SK-N-SH (cell line): ENCODE measurements around the gene RAET1E. TPM values are rescaled to one million over a fixed set of nuclear protein-coding genes. Genes with fewer than 3 reads are reported as not detected.
A peak's percentile ranks its signal among the peaks of the same experiment; 100 is the strongest.

Experiments used
- CTCF ChIA-PET: fragments of 300-600, 350-600 bp; formaldehyde crosslinking; extraction: SDS; loops from one replicate; lab custom pipeline; 2021; lab: Yijun Ruan, JAX
- POLR2A ChIA-PET: fragments of 350-600 bp; sonication (Branson Sonifier 250); formaldehyde crosslinking; extraction: SDS; loops from one replicate; lab custom pipeline; 2020; ENCODE audit warnings: antibody characterized with exemption, inconsistent platforms; lab: Yijun Ruan, JAX
- DNase-seq: peaks from one replicate; pipeline ENCODE4 v3.0.0; 2012
- H2AFZ ChIP-seq: fragments of 200-600 bp; sonication (generic); 2 replicates; pipeline ENCODE4 v1.8.1; 2016; ENCODE audit warnings: antibody characterized with exemption, mild to moderate bottlenecking, low read depth
- H3F3A ChIP-seq: fragments of 200-600 bp; sonication (generic); replicated peaks from 2 replicates; pipeline ENCODE3; 2016; ENCODE audit warnings: antibody characterized with exemption, mild to moderate bottlenecking; ENCODE audit not compliant: insufficient read depth
- H3K27ac ChIP-seq, 2 experiments: fragments of 200-500 bp in 1 of 2; fragments of 200-600 bp in 1 of 2; sonication (Bioruptor generic) in 1 of 2; sonication (generic), shearing (Covaris generic) in 1 of 2; 2 replicates each; pipeline versions ENCODE4 v1.5.1 to v1.6.1; 2014 to 2016; ENCODE audit warnings: low read depth in 2 of 2, inconsistent platforms in 1 of 2, low read length in 1 of 2, mild to moderate bottlenecking in 1 of 2, mixed read lengths in 1 of 2
- H3K27me3 ChIP-seq: fragments of 200-600 bp; sonication (generic), shearing (Covaris generic); 2 replicates; pipeline ENCODE4 v1.6.1; 2016; ENCODE audit warnings: mixed run types; ENCODE audit not compliant: insufficient read depth
- H3K36me3 ChIP-seq, 2 experiments: fragments of 200-500 bp in 1 of 2; fragments of 200-600 bp in 1 of 2; sonication (Bioruptor generic) in 1 of 2; sonication (generic) in 1 of 2; replicated peaks in 1 of 2; 2 replicates each; pipeline versions ENCODE3 to v1.5.1; 2014 to 2016; ENCODE audit warnings: low read length in 1 of 2, mild to moderate bottlenecking in 1 of 2; ENCODE audit not compliant: insufficient read depth in 2 of 2, control insufficient read depth in 1 of 2
- H3K4me1 ChIP-seq, 2 experiments: fragments of 200-500 bp in 1 of 2; fragments of 200-600 bp in 1 of 2; sonication (Bioruptor generic) in 1 of 2; sonication (generic), shearing (Covaris generic) in 1 of 2; 2 replicates each; pipeline versions ENCODE4 v1.5.1 to v1.6.1; 2014 to 2016; ENCODE audit warnings: low read depth in 1 of 2, low read length in 1 of 2, mixed run types in 1 of 2; ENCODE audit not compliant: insufficient read depth in 2 of 2, control insufficient read depth in 1 of 2
- H3K4me2 ChIP-seq: fragments of 200-600 bp; sonication (generic), shearing (Covaris generic); 2 replicates; pipeline ENCODE4 v1.6.1; 2017; ENCODE audit warnings: mixed run types
- H3K4me3 ChIP-seq, 2 experiments: fragments of 200-500 bp in 1 of 2; fragments of 200-600 bp in 1 of 2; sonication (Bioruptor generic) in 1 of 2; sonication (generic), shearing (Covaris generic) in 1 of 2; 2 replicates each; pipeline versions ENCODE4 v1.5.1 to v1.8.1; 2014 to 2016; ENCODE audit warnings: low read depth in 2 of 2, inconsistent platforms in 1 of 2, low read length in 1 of 2, mild to moderate bottlenecking in 1 of 2, mixed read lengths in 1 of 2, moderate library complexity in 1 of 2
- H3K79me2 ChIP-seq: fragments of 200-600 bp; sonication (generic); 2 replicates; pipeline ENCODE4 v1.8.1; 2017; ENCODE audit warnings: mild to moderate bottlenecking; ENCODE audit not compliant: insufficient read depth
- H3K9ac ChIP-seq: fragments of 200-600 bp; sonication (generic); 2 replicates; pipeline ENCODE4 v1.6.1; 2017; ENCODE audit warnings: mixed run types
- H3K9me2 ChIP-seq: fragments of 200-600 bp; sonication (generic); 2 replicates; pipeline ENCODE4 v1.6.1; 2017; ENCODE audit warnings: mixed run types
- H3K9me3 ChIP-seq: fragments of 200-600 bp; sonication (generic); 2 replicates; pipeline ENCODE4 v1.6.1; 2017; ENCODE audit warnings: mixed run types, mild to moderate bottlenecking, moderate library complexity
- H4K20me1 ChIP-seq: fragments of 200-600 bp; sonication (generic); 2 replicates; pipeline ENCODE4 v1.6.1; 2017; ENCODE audit warnings: mild to moderate bottlenecking, mixed run types; ENCODE audit not compliant: insufficient read depth
- CHD2 ChIP-seq: fragments of 150-350 bp; IDR thresholded peaks from 2 replicates; pipeline ENCODE4 v1.6.1; 2018; ENCODE audit warnings: low read length; ENCODE audit not compliant: partially characterized antibody
- ELF1 ChIP-seq: IDR thresholded peaks from 2 replicates; pipeline ENCODE4 v1.4.0; 2012
- FOSL2 ChIP-seq: IDR thresholded peaks from 2 replicates; pipeline ENCODE4 v1.4.0; 2012; ENCODE audit warnings: low read depth, mild to moderate bottlenecking, moderate library complexity, borderline replicate concordance
- FOXJ3 ChIP-seq: sonication (generic); formaldehyde crosslinking; IDR thresholded peaks from 2 replicates; pipeline ENCODE4 v1.5.1; 2020; ENCODE audit warnings: mild to moderate bottlenecking, missing genetic modification reagents
- GABPA ChIP-seq: IDR thresholded peaks from 2 replicates; pipeline ENCODE4 v1.4.0; 2012; ENCODE audit warnings: low read depth, mild to moderate bottlenecking
- GATA2 ChIP-seq: sonication (generic); formaldehyde crosslinking; IDR thresholded peaks from 2 replicates; pipeline ENCODE4 v1.5.0; 2020; ENCODE audit warnings: mild to moderate bottlenecking, missing genetic modification reagents
- JUND ChIP-seq: IDR thresholded peaks from 2 replicates; pipeline ENCODE4 v1.4.0; 2012
- NFIC ChIP-seq: IDR thresholded peaks from 2 replicates; pipeline ENCODE4 v1.4.0; 2012; ENCODE audit warnings: borderline replicate concordance
- NRF1 ChIP-seq: IDR thresholded peaks from 2 replicates; pipeline ENCODE4 v1.6.1; 2012; ENCODE audit warnings: low read depth, mild to moderate bottlenecking, low read length
- RAD21 ChIP-seq: IDR thresholded peaks from 2 replicates; pipeline ENCODE4 v1.6.1; 2012; ENCODE audit warnings: mild to moderate bottlenecking, low read length
- RCOR1 ChIP-seq: fragments of 150-350 bp; IDR thresholded peaks from 2 replicates; pipeline ENCODE4 v1.6.1; 2017; ENCODE audit warnings: antibody characterized with exemption, low read length
- RFX5 ChIP-seq: IDR thresholded peaks from 2 replicates; pipeline ENCODE4 v1.6.1; 2012; ENCODE audit warnings: mild to moderate bottlenecking, improper control_type of control experiment, low read length
- RXRA ChIP-seq: IDR thresholded peaks from 2 replicates; pipeline ENCODE4 v1.4.0; 2012; ENCODE audit warnings: low read depth, mild to moderate bottlenecking, borderline replicate concordance
- SIN3A ChIP-seq: IDR thresholded peaks from 2 replicates; pipeline ENCODE4 v1.6.1; 2012; ENCODE audit warnings: low read depth, mild to moderate bottlenecking, low read length, moderate library complexity, borderline replicate concordance
- SMC3 ChIP-seq: IDR thresholded peaks from 2 replicates; pipeline ENCODE4 v1.6.1; 2012; ENCODE audit warnings: low read depth, low read length, improper control_type of control experiment
- YY1 ChIP-seq: IDR thresholded peaks from 2 replicates; pipeline ENCODE4 v1.4.0; 2012; ENCODE audit warnings: low read depth, mild to moderate bottlenecking
- WGBS: methylation state at CpG from one replicate; pipeline ENCODE4 v1.1.6; 2017; ENCODE audit warnings: low lambda C conversion rate; 5-methylcytosine and 5-hydroxymethylcytosine counted together
- polyA plus RNA-seq, 3 experiments: library from polyadenylated mRNA; depleted of rRNA; stranded (reverse); fragments of >200 nt; gene quantifications; 2 replicates each; pipeline ENCODE4 v1.2.3, GENCODE V29; 2012
- TF ChIP-seq, protein P1 (sequence below): fragments of 150-350 bp; IDR thresholded peaks from 2 replicates; pipeline ENCODE4 v1.6.1; 2017; ENCODE audit warnings: antibody characterized with exemption, low read length, low read depth, borderline replicate concordance
- TF ChIP-seq, protein P2 (sequence below): fragments of 150-350 bp; IDR thresholded peaks from 2 replicates; pipeline ENCODE4 v1.6.1; 2016; ENCODE audit warnings: mild to moderate bottlenecking, low read depth, low read length
- TF ChIP-seq, protein P3 (sequence below): IDR thresholded peaks from 2 replicates; pipeline ENCODE4 v1.4.0; 2012; ENCODE audit warnings: low read depth, borderline replicate concordance
- TF ChIP-seq, protein P4 (sequence below): fragments of 200-600 bp; sonication (generic); IDR thresholded peaks from 2 replicates; pipeline ENCODE4 v1.6.1; 2017; ENCODE audit warnings: antibody characterized with exemption, mild to moderate bottlenecking, moderate library complexity

Gene RAET1E
- polyA plus RNA-seq, 1 of the 3 experiments (the other 2 are of a cell fraction) = 0.15 TPM

DNA sequence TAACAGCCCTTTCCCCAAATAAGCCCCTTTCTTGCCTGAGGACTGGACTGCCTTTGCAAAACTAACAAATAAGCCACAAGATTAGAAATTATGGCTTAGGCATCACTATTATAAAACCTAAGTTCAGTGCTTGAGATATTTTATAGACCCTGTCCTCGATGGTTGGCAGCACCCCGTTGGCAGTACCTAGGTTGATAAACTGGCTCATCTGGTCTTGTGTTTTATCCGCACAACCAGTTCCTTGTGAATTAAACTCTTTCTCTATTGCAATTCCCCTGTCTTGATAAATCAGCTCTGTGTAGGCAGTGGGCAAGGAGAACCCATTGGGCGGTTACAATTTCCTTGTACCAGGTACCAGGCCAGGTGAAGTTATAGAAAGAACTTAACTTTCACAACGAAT is 40.4 kb downstream of the RAET1E start:
- no peaks in the 10 kb centered on the region for H3K9me2 ChIP-seq
- no peak overlapping the region for H2AFZ ChIP-seq
- DNase-seq = no peak
- ChIA-PET POLR2A (no interaction called here), CTCF (interaction anchor here (0.6 kb wide), 1 partner anchor 21 kb away, joined by 4 read pairs; no protein-coding TSS in a partner anchor)
- WGBS = 91% methylated on average over 5 of the region's 5 CpGs
- H3K9me3 ChIP-seq = no peaks in the 10 kb centered on the region
- peaks cover 17 to 31% of the 10 kb centered on the region in 2 experiments; a peak in 3 of 4 replicates for H3K4me1 ChIP-seq
- no peaks in the 10 kb centered on the region for H4K20me1 ChIP-seq
- no peaks in the 10 kb centered on the region for H3K27me3 ChIP-seq
- no peak for TF ChIP-seq RAD21
- no peak for TF ChIP-seq GATA2 (CRISPR knock-in tag)
- no peak for TF ChIP-seq CHD2
- no peak for TF ChIP-seq NFIC
- no peak for TF ChIP-seq FOXJ3 (CRISPR knock-in tag)
- no peak for TF ChIP-seq FOSL2
- TF ChIP-seq NRF1 = no peak
- TF ChIP-seq RXRA = no peak
- TF ChIP-seq JUND = no peak
- no peak for TF ChIP-seq ELF1
- no peak for TF ChIP-seq YY1
- no peak for TF ChIP-seq SMC3
- TF ChIP-seq SIN3A = no peak
- TF ChIP-seq, protein P1, sequence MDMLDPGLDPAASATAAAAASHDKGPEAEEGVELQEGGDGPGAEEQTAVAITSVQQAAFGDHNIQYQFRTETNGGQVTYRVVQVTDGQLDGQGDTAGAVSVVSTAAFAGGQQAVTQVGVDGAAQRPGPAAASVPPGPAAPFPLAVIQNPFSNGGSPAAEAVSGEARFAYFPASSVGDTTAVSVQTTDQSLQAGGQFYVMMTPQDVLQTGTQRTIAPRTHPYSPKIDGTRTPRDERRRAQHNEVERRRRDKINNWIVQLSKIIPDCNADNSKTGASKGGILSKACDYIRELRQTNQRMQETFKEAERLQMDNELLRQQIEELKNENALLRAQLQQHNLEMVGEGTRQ = no peak
- TF ChIP-seq RFX5 = no peak
- TF ChIP-seq, protein P2, sequence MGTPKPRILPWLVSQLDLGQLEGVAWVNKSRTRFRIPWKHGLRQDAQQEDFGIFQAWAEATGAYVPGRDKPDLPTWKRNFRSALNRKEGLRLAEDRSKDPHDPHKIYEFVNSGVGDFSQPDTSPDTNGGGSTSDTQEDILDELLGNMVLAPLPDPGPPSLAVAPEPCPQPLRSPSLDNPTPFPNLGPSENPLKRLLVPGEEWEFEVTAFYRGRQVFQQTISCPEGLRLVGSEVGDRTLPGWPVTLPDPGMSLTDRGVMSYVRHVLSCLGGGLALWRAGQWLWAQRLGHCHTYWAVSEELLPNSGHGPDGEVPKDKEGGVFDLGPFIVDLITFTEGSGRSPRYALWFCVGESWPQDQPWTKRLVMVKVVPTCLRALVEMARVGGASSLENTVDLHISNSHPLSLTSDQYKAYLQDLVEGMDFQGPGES = no peak
- TF ChIP-seq, protein P3, sequence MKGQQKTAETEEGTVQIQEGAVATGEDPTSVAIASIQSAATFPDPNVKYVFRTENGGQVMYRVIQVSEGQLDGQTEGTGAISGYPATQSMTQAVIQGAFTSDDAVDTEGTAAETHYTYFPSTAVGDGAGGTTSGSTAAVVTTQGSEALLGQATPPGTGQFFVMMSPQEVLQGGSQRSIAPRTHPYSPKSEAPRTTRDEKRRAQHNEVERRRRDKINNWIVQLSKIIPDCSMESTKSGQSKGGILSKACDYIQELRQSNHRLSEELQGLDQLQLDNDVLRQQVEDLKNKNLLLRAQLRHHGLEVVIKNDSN = no peak
- no peak for TF ChIP-seq GABPA
- TF ChIP-seq RCOR1 = no peak
- TF ChIP-seq, protein P4, sequence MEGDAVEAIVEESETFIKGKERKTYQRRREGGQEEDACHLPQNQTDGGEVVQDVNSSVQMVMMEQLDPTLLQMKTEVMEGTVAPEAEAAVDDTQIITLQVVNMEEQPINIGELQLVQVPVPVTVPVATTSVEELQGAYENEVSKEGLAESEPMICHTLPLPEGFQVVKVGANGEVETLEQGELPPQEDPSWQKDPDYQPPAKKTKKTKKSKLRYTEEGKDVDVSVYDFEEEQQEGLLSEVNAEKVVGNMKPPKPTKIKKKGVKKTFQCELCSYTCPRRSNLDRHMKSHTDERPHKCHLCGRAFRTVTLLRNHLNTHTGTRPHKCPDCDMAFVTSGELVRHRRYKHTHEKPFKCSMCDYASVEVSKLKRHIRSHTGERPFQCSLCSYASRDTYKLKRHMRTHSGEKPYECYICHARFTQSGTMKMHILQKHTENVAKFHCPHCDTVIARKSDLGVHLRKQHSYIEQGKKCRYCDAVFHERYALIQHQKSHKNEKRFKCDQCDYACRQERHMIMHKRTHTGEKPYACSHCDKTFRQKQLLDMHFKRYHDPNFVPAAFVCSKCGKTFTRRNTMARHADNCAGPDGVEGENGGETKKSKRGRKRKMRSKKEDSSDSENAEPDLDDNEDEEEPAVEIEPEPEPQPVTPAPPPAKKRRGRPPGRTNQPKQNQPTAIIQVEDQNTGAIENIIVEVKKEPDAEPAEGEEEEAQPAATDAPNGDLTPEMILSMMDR = no peak
- H3F3A ChIP-seq = peaks cover 40% of the 10 kb centered on the region
- no peak overlapping the region for H3K4me3 ChIP-seq
- H3K36me3 ChIP-seq = peaks cover 0 to 4% of the 10 kb centered on the region in 2 experiments
- H3K4me2 ChIP-seq = peak overlapping the region; percentile 73
- H3K79me2 ChIP-seq = peaks cover 79% of the 10 kb centered on the region
- peak overlapping the region in 1 of 2 experiments; percentile 98; a peak in 1 of 4 replicates for H3K27ac ChIP-seq
- peak overlapping the region; percentile 77; the same call in 1 of the 2 replicates for H3K9ac ChIP-seq
